ENCODE data around the gene GALNT18.

Gene GALNT18

DNA sequence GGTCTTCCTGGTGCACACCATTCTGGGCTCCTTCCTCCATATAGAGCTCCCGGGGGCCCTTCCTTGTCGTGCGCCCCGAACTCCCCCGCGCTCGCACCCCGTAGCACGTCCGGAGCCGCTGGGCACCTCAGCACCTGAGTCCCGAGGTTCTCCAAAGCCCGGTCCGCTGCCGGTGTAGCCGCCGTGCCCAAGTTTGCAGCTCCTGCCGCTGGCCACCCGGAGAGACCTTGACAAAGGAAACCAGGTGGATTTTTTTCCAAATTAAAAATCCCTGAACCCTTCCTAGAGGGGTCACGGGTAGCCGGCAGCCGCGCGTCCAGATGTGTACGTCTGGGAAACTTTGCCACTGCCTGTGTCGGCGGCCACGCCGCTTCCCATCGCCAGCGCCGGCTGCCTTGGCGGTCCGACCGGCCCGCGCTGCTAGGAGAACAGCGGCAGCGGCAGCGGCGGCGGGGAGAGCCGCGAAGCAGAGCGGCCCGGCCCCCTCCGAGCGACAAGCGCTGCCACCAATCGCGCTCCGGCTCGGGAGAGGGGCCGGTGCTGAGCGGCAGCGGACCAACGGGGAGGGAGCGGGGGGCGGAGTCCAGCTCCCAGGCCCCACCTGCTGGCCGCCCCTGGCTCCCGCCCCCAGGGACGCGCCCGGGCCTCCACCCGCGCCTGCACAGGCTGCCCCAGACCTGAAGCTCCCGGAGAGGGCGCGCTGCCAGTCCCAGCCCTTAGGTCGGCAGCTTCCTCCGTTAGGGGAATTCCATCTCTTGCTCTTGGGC is at the start of gene GALNT18:
Gene GALNT18 (minus strand): TSS at position 433 of the 767 bp plus-strand sequence.
- peak; percentile 92 for ATAC-seq (ENCODE audit: low read depth)
- Mint-ChIP-seq H3K9me3 (no peaks in the 10 kb centered on the region), H3K27ac (no peak within 1 kb of the TSS), H3K4me3 (peak within 1 kb of the TSS; percentile 73), H3K4me1 (no peaks in the 10 kb centered on the region), H3K27me3 (peaks cover 17% of the 10 kb centered on the region), H3K36me3 (no peaks in the 10 kb centered on the region)
- DNase-seq (ENCODE audit: low spot score in 2 of 2) = peak; percentile 37 to 61

DNA sequence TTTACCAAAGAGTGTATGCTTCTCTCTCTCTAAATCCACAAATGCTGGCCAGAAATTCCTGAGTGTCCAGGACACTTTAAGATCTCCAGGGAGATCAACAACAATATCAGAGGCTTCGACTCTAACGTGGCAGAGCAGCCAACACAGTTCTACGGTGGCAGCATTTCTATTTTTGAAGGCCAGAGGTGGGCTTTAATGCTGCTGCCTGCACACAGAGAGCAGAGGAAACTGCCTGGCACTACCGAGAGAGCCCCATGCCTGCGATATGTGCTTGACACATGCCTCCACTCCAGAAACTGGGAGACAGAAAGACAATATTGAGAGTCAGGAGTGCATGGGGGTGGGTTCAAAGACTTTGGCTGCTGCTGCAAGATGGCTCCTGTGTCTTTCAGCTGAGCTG is 48.8 kb upstream of the GALNT18 start:
- peaks cover 16% of the 10 kb centered on the region for H3K27me3 Mint-ChIP-seq
- H3K4me1 Mint-ChIP-seq = no peaks in the 10 kb centered on the region
- H3K27ac Mint-ChIP-seq = no peak overlapping the region
- H3K9me3 Mint-ChIP-seq = peaks cover 4% of the 10 kb centered on the region
- DNase-seq (ENCODE audit: low spot score in 2 of 2) (no peak), ATAC-seq (ENCODE audit: low read depth) (no peak)
- no peaks in the 10 kb centered on the region for H3K36me3 Mint-ChIP-seq
- no peak overlapping the region for H3K4me3 Mint-ChIP-seq

DNA sequence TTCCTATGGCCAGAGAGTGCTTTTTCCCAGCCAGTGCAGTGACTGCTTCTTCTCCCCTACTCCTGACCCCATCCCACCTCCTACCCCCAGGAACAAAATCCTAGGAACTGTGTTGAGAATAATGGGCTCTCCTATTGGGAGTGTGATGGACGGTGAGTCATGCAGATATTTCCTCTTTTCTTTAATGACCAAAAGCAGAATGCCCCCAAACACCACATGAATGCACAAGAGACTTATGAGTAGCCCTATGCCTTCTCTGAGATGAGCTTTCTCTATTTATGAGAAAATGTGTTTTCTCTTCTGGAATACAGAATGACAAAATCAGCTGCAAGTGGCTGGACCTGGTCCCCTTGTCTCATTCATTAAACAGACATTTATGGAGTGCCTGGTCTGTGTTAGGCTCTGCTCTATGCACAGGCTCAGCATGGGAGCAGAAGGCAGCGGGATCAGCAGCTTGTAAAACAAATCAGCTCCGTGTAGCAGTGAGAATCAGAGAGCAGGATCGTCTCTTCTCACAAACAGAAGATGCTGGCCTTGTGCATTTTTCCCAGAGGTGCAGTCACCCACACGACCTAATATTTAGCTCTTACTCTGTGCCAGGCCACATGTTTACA is 47.5 kb upstream of the GALNT18 start:
- DNase-seq (ENCODE audit: low spot score in 2 of 2) (no peak), ATAC-seq (ENCODE audit: low read depth) (no peak)
- H3K36me3 Mint-ChIP-seq = no peaks in the 10 kb centered on the region
- H3K4me3 Mint-ChIP-seq = no peak overlapping the region
- H3K9me3 Mint-ChIP-seq = peaks cover 4% of the 10 kb centered on the region
- no peak overlapping the region for H3K27ac Mint-ChIP-seq
- H3K27me3 Mint-ChIP-seq = peaks cover 15% of the 10 kb centered on the region
- no peaks in the 10 kb centered on the region for H3K4me1 Mint-ChIP-seq

GRCh38 chr11:11668781-11669180 is 47.0 kb upstream of the GALNT18 start:
- Mint-ChIP-seq H3K9me3 (peaks cover 4% of the 10 kb centered on the region), H3K27ac (no peak overlapping the region), H3K4me1 (no peaks in the 10 kb centered on the region), H3K36me3 (no peaks in the 10 kb centered on the region), H3K4me3 (no peak overlapping the region), H3K27me3 (peaks cover 15% of the 10 kb centered on the region)
- DNase-seq (ENCODE audit: low spot score in 2 of 2) (no peak), ATAC-seq (ENCODE audit: low read depth) (no peak)

DNA sequence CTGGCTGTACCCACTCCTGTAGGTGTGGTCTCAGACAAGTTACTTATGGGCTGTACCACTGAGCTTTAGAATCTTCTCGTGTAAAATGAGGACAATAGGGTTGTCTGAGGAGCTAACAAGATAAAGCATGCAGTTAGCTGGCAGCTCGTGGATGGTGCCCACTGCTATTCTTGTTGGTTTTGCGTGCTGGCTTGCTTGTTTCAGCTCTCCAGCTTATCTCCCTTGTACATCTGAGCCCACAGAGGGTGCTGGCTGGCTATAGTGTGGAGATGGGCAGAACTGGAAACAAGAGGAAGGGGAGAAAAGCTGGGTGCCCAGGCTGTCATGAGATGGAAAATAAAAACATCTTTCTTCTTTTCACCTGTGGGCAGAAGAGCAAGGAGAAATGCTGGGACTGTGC is 46.5 kb upstream of the GALNT18 start:
- no peaks in the 10 kb centered on the region for H3K4me1 Mint-ChIP-seq
- H3K4me3 Mint-ChIP-seq = no peak overlapping the region
- H3K27ac Mint-ChIP-seq = no peak overlapping the region
- H3K36me3 Mint-ChIP-seq = no peaks in the 10 kb centered on the region
- H3K27me3 Mint-ChIP-seq = peaks cover 15% of the 10 kb centered on the region
- H3K9me3 Mint-ChIP-seq = peaks cover 4% of the 10 kb centered on the region
- DNase-seq (ENCODE audit: low spot score in 2 of 2) = no peak
- ATAC-seq (ENCODE audit: low read depth) = no peak

DNA sequence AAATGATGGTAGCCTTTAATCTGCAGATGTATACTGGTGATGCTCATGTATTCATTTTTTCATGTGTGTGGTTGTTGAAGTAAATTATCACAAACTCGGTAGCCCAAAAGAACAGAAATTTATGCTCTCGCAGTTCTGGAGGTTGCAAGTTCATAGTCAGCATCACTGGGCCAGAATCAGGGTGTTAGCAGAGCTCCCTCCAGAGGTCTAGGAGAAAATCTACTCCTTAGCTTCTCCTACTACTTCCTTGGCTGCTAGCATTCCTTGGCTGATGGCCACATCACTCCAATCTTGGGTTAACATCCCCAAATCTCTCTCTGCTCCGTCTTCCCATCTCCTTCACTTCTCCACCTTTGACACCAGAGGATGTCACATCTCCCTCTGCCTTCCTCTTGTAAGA is 45.3 kb upstream of the GALNT18 start:
- Mint-ChIP-seq H3K4me1 (no peaks in the 10 kb centered on the region), H3K36me3 (no peaks in the 10 kb centered on the region), H3K27ac (no peak overlapping the region), H3K4me3 (no peak overlapping the region), H3K9me3 (peaks cover 4% of the 10 kb centered on the region), H3K27me3 (peaks cover 17% of the 10 kb centered on the region)
- ATAC-seq (ENCODE audit: low read depth) = no peak
- DNase-seq (ENCODE audit: low spot score in 2 of 2) = no peak

DNA sequence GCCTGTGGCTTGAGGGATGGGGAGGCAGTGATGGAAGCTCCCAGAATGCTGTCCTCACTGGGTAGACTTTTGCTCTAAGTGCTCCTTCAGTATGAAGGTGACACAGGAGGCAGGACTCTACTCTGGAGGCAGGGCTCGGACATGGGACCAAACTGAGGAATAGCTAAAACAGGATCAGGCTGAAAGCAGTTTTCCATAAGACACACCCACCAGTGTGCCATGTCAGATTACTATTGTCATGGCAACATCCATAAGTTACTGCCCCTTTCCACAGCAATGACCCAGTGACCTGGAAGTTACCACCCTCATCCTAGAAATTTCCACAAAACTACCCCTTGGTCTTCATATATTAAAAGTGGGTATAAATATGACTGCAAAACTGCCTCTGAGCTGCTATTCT is 43.6 kb upstream of the GALNT18 start:
- H3K27ac Mint-ChIP-seq = no peak overlapping the region
- no peaks in the 10 kb centered on the region for H3K4me1 Mint-ChIP-seq
- H3K4me3 Mint-ChIP-seq = no peak overlapping the region
- no peak for ATAC-seq (ENCODE audit: low read depth)
- H3K27me3 Mint-ChIP-seq = peaks cover 17% of the 10 kb centered on the region
- no peaks in the 10 kb centered on the region for H3K36me3 Mint-ChIP-seq
- no peak for DNase-seq (ENCODE audit: low spot score in 2 of 2)
- peaks cover 4% of the 10 kb centered on the region for H3K9me3 Mint-ChIP-seq

DNA sequence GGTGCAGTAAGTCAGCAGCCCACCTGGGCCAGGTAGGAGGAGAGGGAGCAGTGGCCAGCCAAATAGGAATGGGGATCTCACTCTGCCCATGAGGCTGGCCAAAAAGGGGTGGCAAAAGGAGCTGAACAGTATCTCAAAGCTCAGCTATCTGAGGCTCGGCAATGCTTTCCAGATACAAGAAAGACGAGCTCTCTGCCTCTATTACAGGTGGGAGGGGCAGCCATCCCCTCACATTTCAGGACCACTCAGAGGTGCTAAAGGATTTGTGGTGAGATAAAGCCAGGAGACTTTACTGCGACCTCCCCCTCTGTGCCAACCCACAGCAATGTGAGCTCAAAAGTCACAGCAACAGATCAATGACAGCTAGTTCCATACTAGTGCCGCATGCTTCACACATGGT is 42.1 kb upstream of the GALNT18 start:
- Mint-ChIP-seq H3K36me3 (no peaks in the 10 kb centered on the region), H3K9me3 (peaks cover 4% of the 10 kb centered on the region), H3K27ac (no peak overlapping the region), H3K27me3 (peaks cover 17% of the 10 kb centered on the region), H3K4me3 (no peak overlapping the region), H3K4me1 (no peaks in the 10 kb centered on the region)
- no peak for ATAC-seq (ENCODE audit: low read depth)
- DNase-seq (ENCODE audit: low spot score in 2 of 2) = no peak

GRCh38 chr11:11662578-11662977 is 40.8 kb upstream of the GALNT18 start:
- Mint-ChIP-seq H3K4me3 (no peak overlapping the region), H3K27me3 (peaks cover 11% of the 10 kb centered on the region), H3K27ac (no peak overlapping the region), H3K9me3 (peaks cover 4% of the 10 kb centered on the region), H3K4me1 (no peaks in the 10 kb centered on the region), H3K36me3 (no peaks in the 10 kb centered on the region)
- no peak for DNase-seq (ENCODE audit: low spot score in 2 of 2)
- no peak for ATAC-seq (ENCODE audit: low read depth)

- H3K4me3 Mint-ChIP-seq = no peak overlapping the region
- H3K27ac Mint-ChIP-seq = no peak overlapping the region
- peaks cover 5% of the 10 kb centered on the region for H3K27me3 Mint-ChIP-seq
- no peaks in the 10 kb centered on the region for H3K4me1 Mint-ChIP-seq
- no peaks in the 10 kb centered on the region for H3K36me3 Mint-ChIP-seq
- DNase-seq (ENCODE audit: low spot score in 2 of 2) (no peak), ATAC-seq (ENCODE audit: low read depth) (no peak)
- H3K9me3 Mint-ChIP-seq = no peaks in the 10 kb centered on the region
These were observed 39.7 kb upstream of the GALNT18 start for GRCh38 chr11:11661326-11662040.

- Mint-ChIP-seq H3K4me3 (no peak overlapping the region), H3K27me3 (peaks cover 7% of the 10 kb centered on the region), H3K36me3 (no peaks in the 10 kb centered on the region), H3K9me3 (no peaks in the 10 kb centered on the region), H3K4me1 (no peaks in the 10 kb centered on the region), H3K27ac (no peak overlapping the region)
- ATAC-seq (ENCODE audit: low read depth) (no peak), DNase-seq (ENCODE audit: low spot score in 2 of 2) (no peak)
These were observed 38.5 kb upstream of the GALNT18 start for GRCh38 chr11:11660363-11660740.

DNA sequence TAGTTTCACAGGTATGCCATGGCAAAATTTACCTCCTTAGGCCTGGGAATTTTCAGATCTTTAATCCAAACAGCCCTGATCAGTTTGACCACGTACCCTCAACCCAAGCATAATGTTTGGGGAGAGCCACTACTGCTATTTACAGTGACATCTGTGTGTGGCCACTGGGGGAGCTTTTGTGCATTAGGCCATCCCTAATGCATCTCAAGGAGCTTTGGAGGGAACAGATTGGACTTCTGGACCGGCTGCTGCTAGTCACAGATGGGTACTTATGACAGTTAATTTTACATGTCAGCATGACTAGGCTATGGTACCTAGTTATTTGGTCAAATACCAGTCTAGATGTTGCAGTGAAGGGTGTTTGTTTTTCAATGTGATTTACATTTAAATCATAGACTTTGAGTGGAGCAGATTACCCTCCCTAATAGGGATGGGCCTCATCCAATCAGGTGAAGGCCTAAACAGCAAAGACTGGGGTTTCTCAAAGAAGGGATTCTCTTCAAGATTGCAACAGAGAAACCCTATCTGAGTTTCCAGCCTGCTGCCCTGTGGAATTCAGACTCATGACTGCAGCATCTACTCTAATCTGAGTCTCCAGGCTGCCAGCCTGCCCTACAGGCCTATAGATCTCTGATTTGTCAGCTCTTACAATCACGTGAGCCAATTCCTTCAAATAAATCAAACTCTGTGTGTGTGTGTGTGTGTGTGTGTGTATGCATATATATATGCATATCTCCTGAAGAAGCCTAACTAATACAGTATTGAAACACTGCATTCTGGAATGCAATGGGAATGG is 38.0 kb upstream of the GALNT18 start:
- no peak overlapping the region for H3K4me3 Mint-ChIP-seq
- H3K36me3 Mint-ChIP-seq = no peaks in the 10 kb centered on the region
- H3K27ac Mint-ChIP-seq = no peak overlapping the region

GRCh38 chr11:11657218-11657955 is 35.6 kb upstream of the GALNT18 start:
- Mint-ChIP-seq H3K27ac (no peak overlapping the region), H3K4me3 (no peak overlapping the region), H3K27me3 (peaks cover 9% of the 10 kb centered on the region), H3K36me3 (no peaks in the 10 kb centered on the region), H3K4me1 (no peaks in the 10 kb centered on the region), H3K9me3 (no peaks in the 10 kb centered on the region)
- ATAC-seq (ENCODE audit: low read depth) (no peak), DNase-seq (ENCODE audit: low spot score in 2 of 2) (no peak)

More for the DNA sequence above, 38.0 kb upstream of the GALNT18 start:
- no peak for DNase-seq (ENCODE audit: low spot score in 2 of 2)
- H3K4me1 Mint-ChIP-seq = no peaks in the 10 kb centered on the region
- no peak for ATAC-seq (ENCODE audit: low read depth)
- H3K9me3 Mint-ChIP-seq = no peaks in the 10 kb centered on the region
- H3K27me3 Mint-ChIP-seq = peaks cover 10% of the 10 kb centered on the region

Data from memory B cell (primary cell).